Ovary (tissue), 9 donors: ENCODE measurements around the gene TUT7. TPM values are rescaled to one million over a fixed set of nuclear protein-coding genes. Genes with fewer than 3 reads are reported as not detected.

ENCODE experiments used
- DNase-seq, 5 donors: peaks; one replicate each; pipeline ENCODE4 v3.0.0-alpha.2; 2019 to 2020
- H3K27ac ChIP-seq, 2 donors: fragments of 200-600 bp; one replicate each; pipeline versions ENCODE4 v1.5.1 to v1.8.0; 2019 to 2022
- H3K27me3 ChIP-seq: fragments of 200-600 bp; one replicate; pipeline ENCODE4 v1.8.0; 2022
- H3K36me3 ChIP-seq: fragments of 200-600 bp; sonication (generic); one replicate; pipeline ENCODE4 v1.5.1; 2019
- H3K4me1 ChIP-seq: one replicate; pipeline ENCODE4 v1.8.1; 2013; ENCODE audit warnings: mild to moderate bottlenecking, moderate library complexity; ENCODE audit not compliant: insufficient read depth
- H3K4me3 ChIP-seq: fragments of 200-600 bp; sonication (generic); one replicate; pipeline ENCODE4 v1.5.1; 2017
- H3K9me3 ChIP-seq, 2 donors: fragments of 200-600 bp in 1 of 2; sonication (generic) in 1 of 2; one replicate each; pipeline versions ENCODE4 v1.5.1 to v1.8.1; 2013 to 2019; ENCODE audit warnings: mild to moderate bottlenecking in 1 of 2, moderate library complexity in 1 of 2
- EP300 ChIP-seq: sonication (generic); formaldehyde crosslinking; IDR thresholded peaks from one replicate; pipeline ENCODE4 v1.6.1; 2017; ENCODE audit warnings: antibody characterized with exemption
- POLR2A ChIP-seq: fragments of 450-650 bp; IDR thresholded peaks from one replicate; pipeline ENCODE4 v1.6.1; 2017; ENCODE audit warnings: antibody characterized with exemption, mild to moderate bottlenecking, moderate library complexity
- whole genome bisulfite sequencing, 3 donors: extraction: QIAGEN DNeasy Blood & Tissue Kit in 1 of 3; methylation state at CpG; one replicate each; pipeline versions ENCODE4 v1.1.5 to v1.1.7; 2013 to 2017; 5-methylcytosine and 5-hydroxymethylcytosine counted together
- intact Hi-C, 4 donors: fragments of 100-400 bp; cut with DNase I; formaldehyde crosslinking; loops; one replicate each; pipeline versions ENCODE4 v1.11.0 to v1.15.1; 2022 to 2023
- polyA plus RNA-seq, 2 donors: library from polyadenylated mRNA; stranded (reverse); fragments of 200-250 nt in 1 of 2; fragments of 350-450 nt in 1 of 2; fragmentation: Illumina TruSeq in 1 of 2; extraction: RNeasy Lipid Tissue Mini Kit (QIAGEN cat#74804) in 1 of 2; gene quantifications; one replicate each; pipeline ENCODE4 v1.2.3, GENCODE V29; 2013 to 2014
- total RNA-seq, 7 donors: library from RNA; depleted of rRNA in 2 of 7; stranded (reverse); fragments of >200 nt in 2 of 7; fragmentation: NEBNext Ultra II Directional in 3 of 7; extraction: Animal tissue kit (Norgen Biotek cat#: 25700) in 3 of 7; gene quantifications; one replicate each; pipeline versions ENCODE4 v1.1.0 to v1.2.4, GENCODE V29; 2016 to 2023
- TF ChIP-seq, protein P1 (sequence below), 3 donors: fragments of 450-650 bp in 2 of 3; fragments of 200-600 bp in 1 of 3; IDR thresholded peaks; one replicate each; pipeline versions ENCODE4 v1.5.1 to v1.8.0; 2016 to 2022; ENCODE audit warnings: antibody characterized with exemption in 3 of 3, mild to moderate bottlenecking in 1 of 3
- donor health status: DM: no; HTN: no; CAD: no; lungs with moderate emphysema.
- donor health status: DM: no; HTN: no; CAD: no.
- donor health status: Bipolar disorder and iron deficiency.
- donor health status: DM: yes; HTN: yes; CAD: no.
- donor health status: DM: no; HTN: no; CAD: no.
- donor health status: DM: yes; HTN: yes; CAD: no.

Gene TUT7
- total and polyA plus RNA-seq, 9 donors = 10.5 to 30.0 (median 18.1) TPM

DNA sequence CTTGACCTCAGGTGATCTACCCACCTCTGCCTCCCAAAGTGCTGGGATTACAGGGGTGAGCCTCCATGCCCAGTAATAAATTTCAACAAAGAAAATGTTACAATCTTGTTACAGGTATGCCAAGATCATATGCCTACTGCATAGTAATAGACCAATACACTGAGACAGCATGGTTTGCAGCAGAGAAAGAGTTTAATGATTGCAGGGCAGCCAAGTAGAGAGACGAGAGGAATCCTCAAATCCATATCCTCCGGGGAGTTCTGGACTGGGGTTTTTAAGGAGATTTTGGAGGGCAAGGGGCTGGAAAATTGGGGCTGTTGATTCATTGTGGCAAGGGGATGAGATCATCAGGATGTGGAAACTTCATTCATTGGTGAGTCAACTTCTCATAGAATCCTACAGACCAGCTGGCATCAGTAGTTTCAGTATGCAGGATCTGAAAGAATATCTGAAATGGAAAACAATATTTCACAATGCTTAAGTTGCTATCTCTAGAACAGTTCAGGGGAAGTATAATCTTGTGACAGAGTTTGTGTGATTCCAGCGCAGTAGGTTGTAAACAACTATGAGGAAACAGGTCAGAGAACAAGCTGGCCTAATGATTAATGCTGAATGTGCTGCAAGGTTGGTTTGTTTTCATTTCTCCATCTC is 14.8 kb upstream of the TUT7 start:
- Histone ChIP-seq H3K4me3 (no peak overlapping the region), H3K27ac (no peak overlapping the region), H3K36me3 (no peaks in the 10 kb centered on the region), H3K27me3 (no peaks in the 10 kb centered on the region), H3K9me3 (peaks cover 0 to 4% of the 10 kb centered on the region in 2 donors), H3K4me1 (no peaks in the 10 kb centered on the region)
- no peak for TF ChIP-seq POLR2A
- TF ChIP-seq, protein P1, sequence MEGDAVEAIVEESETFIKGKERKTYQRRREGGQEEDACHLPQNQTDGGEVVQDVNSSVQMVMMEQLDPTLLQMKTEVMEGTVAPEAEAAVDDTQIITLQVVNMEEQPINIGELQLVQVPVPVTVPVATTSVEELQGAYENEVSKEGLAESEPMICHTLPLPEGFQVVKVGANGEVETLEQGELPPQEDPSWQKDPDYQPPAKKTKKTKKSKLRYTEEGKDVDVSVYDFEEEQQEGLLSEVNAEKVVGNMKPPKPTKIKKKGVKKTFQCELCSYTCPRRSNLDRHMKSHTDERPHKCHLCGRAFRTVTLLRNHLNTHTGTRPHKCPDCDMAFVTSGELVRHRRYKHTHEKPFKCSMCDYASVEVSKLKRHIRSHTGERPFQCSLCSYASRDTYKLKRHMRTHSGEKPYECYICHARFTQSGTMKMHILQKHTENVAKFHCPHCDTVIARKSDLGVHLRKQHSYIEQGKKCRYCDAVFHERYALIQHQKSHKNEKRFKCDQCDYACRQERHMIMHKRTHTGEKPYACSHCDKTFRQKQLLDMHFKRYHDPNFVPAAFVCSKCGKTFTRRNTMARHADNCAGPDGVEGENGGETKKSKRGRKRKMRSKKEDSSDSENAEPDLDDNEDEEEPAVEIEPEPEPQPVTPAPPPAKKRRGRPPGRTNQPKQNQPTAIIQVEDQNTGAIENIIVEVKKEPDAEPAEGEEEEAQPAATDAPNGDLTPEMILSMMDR (IDR thresholded peaks at IDR 0.05) = no peak
- no peak for TF ChIP-seq EP300
- intact Hi-C loops = no loop called here
- 71 to 84% (median 79%) methylated on average over 3 of the region's 3 CpGs for WGBS, 3 donors
- no peak for DNase-seq

DNA sequence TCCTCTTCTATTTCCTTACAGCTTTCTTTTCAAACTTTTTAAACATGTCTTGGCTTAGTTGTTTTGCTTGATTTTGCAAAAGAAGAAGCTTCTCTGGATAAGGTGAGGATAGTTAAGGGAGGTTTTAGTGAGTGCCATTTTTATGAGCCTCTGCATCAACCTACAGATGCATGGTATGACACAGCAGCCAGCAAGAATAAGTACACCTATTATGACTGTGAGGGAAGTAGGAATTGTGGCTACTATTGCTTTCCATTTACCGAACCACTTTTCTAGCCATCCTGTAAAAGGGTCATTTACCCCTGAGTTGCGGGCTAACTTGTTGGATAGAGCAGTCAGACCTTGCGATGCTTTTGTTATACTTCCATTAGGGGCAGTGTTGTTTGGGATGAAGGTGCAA is 7.0 kb upstream of the TUT7 start:
- no peak overlapping the region for H3K4me3 ChIP-seq
- H3K27me3 ChIP-seq = no peaks in the 10 kb centered on the region
- H3K9me3 ChIP-seq = no peaks in the 10 kb centered on the region
- intact Hi-C loops = no loop called here
- TF ChIP-seq POLR2A (no peak), EP300 (no peak)
- TF ChIP-seq, protein P1 (IDR thresholded peaks at IDR 0.05) = no peak
- H3K4me1 ChIP-seq = no peaks in the 10 kb centered on the region
- no peak for DNase-seq
- no peak overlapping the region for H3K27ac ChIP-seq
- 84 to 92% (median 88%) methylated on average over 3 of the region's 3 CpGs for WGBS, 3 donors
- no peaks in the 10 kb centered on the region for H3K36me3 ChIP-seq

DNA sequence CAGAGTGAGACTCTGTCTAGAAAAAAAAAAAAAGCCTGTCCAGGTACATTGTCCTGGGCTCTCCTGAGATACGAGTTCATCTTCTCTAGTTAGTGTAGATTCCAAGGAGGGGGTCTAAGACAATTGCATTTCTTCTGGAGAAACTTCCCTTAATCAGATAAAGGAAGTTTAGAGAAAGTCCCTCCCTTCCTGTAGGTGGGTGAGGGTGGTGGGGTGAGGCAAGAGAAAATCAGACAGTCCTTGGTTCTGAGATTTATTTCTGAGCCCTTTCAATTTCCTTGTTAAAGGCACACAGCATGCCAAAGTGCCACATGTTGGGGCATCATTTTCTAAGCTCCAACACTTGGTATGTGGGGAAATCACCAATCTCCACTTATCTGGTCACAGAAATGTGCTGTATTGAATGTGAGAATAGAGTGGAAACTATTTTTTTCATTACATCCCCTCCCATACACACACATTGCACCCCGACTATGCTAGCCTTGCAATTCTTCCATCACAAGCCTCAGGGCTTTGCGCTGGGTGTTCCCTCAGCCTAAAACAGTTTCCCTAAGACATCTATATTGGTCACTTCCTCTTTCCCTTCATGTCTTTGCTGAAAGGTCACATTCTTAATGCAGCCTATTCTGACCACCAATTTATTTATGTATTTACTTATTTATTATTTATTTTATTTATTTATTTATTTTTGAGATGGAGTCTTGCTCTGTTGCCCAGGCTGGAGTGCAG is 5.1 kb upstream of the TUT7 start:
- no peaks in the 10 kb centered on the region for H3K9me3 ChIP-seq
- DNase-seq = no peak
- H3K4me3 ChIP-seq = no peak overlapping the region
- no peak overlapping the region for H3K27ac ChIP-seq
- TF ChIP-seq POLR2A (no peak), EP300 (no peak)
- TF ChIP-seq, protein P1 (IDR thresholded peaks at IDR 0.05) = no peak
- no peaks in the 10 kb centered on the region for H3K27me3 ChIP-seq
- H3K4me1 ChIP-seq = peaks cover 1% of the 10 kb centered on the region
- no peaks in the 10 kb centered on the region for H3K36me3 ChIP-seq
- 83 to 90% (median 87%) methylated on average over 3 of the region's 3 CpGs for WGBS, 3 donors
- intact Hi-C loops = no loop called here

DNA sequence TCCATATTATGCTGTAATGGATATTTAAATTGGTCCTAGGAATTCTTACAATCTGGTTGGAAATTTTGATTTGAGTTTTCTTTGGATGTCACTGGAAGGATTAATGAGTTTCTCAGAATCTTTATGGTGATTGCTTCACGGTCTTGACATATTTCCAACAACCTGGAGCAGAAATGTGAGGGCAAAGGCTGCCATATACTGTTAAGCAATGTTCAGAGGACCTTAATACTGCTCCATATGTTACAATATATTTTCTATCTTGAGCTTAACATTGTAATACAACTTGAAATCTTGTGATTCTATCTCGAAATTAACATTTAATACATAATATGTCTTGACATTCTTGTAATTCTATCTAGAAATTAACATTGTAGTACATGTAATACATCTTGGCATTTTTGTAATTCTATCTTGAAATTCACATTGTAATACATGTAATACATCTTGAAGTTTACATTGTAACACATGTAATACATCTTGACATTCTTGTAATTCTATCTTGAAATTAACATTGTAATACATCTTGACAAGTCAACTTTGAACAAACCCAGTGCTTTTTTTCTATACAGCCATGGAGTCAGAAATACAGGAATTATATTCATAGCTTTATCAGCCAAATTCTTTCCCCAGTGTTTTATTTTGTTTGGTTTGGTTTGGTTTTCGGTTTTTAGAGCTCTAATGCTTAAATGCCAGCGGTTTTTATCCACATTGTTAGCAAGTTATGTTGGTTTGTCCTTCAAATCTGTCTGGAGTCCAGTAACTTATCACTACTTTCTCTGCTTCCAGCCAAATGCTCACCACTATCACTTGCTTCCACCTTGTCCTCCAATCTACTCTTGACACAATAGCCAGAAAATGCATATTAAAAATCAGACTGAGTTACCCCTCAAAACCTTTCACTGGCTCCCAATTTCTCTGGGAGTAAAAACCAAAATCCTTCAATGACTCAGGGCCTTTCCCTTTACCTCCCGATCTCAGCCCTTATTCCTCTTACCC is 3.0 kb upstream of the TUT7 start:
- intact Hi-C loops = no loop called here
- WGBS, 3 donors = 38 to 61% (median 42%) methylated on average over 5 of the region's 5 CpGs
- Histone ChIP-seq H3K4me1 (peaks cover 7% of the 10 kb centered on the region), H3K9me3 (no peaks in the 10 kb centered on the region), H3K27me3 (no peaks in the 10 kb centered on the region), H3K4me3 (no peak overlapping the region), H3K27ac (no peak overlapping the region), H3K36me3 (no peaks in the 10 kb centered on the region)
- DNase-seq = no peak
- TF ChIP-seq EP300 (no peak), POLR2A (no peak)
- TF ChIP-seq, protein P1 (IDR thresholded peaks at IDR 0.05) = no peak
